GM15510 (cell line): ENCODE measurements around the gene NLGN1.

Source experiments
- POLR2A ChIP-seq: IDR thresholded peaks from 3 replicates; pipeline ENCODE4 v1.6.1; 2011; ENCODE audit warnings: borderline replicate concordance; ENCODE audit not compliant: insufficient read length; ENCODE audit errors: extremely low read depth

NLGN1 gene

GRCh38 chr3:173410436-173410835 lies 12.9 kb downstream of the NLGN1 start:
- no peak for TF ChIP-seq POLR2A

DNA sequence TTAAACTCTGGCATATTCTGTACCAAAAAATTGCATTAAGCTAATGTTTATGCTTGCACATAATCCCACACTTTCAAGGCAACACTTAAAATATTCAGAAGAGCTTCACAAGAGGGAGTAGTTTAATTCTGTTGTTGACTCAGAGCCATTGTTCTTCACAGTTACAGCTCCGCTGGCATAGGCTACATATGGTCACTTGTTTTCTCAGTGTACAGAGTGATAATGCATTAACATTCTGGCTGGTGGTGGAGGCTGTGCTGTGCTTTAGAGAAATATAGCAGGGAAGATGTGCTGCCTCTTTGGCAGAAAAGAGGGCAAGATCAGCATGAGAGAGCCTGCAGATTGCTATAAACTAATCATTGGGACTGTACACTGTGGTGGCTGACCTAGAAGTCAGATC lies 13.3 kb downstream of the NLGN1 start:
- TF ChIP-seq POLR2A: no peak

DNA sequence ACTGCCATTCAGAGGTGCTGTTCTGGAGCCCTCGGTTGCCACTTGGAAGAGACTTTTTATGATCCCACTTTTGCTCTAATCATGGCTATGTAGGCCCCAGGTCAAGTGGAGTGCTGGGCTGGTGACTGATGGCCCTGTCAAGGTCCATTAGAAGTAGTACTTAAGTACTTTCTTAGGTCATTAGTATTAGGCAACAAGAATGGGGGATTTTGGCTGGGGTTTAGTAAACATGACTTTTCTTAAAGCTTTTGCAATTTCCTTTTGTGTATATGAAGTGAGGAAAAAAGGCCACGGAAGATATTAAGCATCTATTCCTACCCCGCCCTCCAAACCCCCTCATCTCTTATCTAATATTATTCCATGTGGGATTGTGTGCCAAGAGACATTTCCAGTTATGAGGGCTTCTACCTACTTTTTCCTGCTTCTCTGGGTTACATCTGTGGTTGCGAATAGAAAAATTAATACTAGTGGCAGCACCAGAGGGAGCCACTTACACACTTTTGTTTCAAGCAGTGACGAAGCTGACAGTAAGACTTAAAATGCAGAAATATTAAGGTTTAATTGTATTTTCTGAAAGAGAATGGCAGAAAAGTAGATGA lies 13.9 kb downstream of the NLGN1 start:
- no peak for TF ChIP-seq POLR2A

- TF ChIP-seq POLR2A: no peak
These were observed 18.5 kb downstream of the NLGN1 start for GRCh38 chr3:173416070-173416469.

- TF ChIP-seq POLR2A: no peak
These were observed 31.5 kb downstream of the NLGN1 start for GRCh38 chr3:173429076-173429475.

DNA sequence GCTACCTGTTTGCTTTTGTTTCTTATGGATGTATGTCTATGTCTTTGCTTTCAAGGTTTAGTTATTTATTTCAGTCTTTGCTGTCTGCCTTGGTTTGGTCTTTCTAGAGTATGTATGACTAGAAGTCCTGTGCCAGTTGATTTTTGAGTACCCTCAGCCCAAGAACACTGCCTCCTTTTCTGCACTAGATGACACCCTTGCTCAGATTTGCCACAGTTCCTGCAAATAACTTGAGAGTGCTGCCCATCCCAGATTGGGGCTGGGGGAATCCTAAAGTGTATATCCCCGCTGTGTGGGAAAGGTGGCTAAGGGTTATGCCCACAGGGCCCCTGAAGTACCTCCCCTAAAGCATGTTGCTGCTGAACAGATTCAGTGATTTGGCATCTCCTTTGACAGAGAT lies 32.0 kb downstream of the NLGN1 start:
- TF ChIP-seq POLR2A: no peak

GRCh38 chr3:173430576-173430975 lies 33.0 kb downstream of the NLGN1 start:
- no peak for TF ChIP-seq POLR2A

GRCh38 chr3:173439004-173439403 lies 41.5 kb downstream of the NLGN1 start:
- no peak for TF ChIP-seq POLR2A

DNA sequence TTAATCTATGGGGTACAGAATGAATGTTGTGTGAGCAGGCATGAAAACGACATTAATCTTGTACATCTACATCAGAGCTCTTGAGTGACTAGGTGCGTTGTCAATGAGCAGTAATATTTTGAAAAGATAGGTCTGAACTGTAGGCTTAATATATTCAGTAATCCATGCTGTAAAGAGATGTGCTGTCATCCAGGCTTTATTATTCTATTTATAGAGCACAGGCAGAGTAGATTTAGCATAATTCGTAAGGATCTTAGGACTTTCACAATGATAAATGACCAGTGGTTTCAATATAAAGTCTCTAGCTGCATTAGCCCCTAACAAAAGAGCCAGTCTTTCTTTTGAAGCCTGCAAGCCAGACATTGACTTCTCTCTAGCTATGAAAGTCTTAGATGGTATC lies 43.0 kb downstream of the NLGN1 start:
- TF ChIP-seq POLR2A: no peak

- no peak for TF ChIP-seq POLR2A
These were observed 65.7 kb downstream of the NLGN1 start for GRCh38 chr3:173463250-173463649.

DNA sequence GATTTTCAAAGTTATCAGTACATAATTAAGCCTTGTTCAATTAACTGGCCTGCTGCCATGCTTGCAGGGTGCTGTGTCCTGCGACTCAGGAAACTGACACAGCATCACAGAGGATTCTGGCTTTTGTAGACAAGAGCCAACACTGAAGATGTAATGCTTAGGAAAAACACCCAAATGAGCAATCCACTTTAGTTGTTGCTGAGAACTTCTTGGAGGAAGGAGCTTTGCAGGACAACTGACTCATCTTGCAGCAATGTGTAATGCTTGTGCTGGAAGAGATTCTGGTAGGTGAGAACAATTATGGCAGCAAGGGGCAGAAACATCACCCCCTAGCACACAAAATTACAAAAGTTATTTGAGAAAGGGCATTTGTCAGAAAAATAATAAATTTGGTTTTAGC lies 67.6 kb downstream of the NLGN1 start:
- no peak for TF ChIP-seq POLR2A

GRCh38 chr3:173465898-173466678 lies 68.5 kb downstream of the NLGN1 start:
- no peak for TF ChIP-seq POLR2A

DNA sequence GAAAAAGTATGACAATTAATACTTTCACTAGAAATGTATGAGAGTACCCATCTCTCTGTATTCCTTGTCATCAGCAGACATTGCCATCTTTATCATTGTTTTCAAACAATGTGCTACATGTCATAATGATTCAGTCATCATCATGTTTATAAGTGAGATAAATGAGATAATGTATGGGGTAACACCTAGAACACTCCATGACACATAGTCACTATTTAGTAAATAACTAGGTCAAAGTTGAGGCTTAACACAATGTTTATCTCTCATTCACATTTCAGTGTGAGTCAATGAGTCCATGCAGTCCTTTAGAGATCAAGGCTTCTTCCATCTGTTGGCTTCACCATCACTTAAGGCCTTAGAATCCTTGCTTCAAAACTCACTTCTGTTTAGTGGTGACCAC lies 70.0 kb downstream of the NLGN1 start:
- no peak for TF ChIP-seq POLR2A

DNA sequence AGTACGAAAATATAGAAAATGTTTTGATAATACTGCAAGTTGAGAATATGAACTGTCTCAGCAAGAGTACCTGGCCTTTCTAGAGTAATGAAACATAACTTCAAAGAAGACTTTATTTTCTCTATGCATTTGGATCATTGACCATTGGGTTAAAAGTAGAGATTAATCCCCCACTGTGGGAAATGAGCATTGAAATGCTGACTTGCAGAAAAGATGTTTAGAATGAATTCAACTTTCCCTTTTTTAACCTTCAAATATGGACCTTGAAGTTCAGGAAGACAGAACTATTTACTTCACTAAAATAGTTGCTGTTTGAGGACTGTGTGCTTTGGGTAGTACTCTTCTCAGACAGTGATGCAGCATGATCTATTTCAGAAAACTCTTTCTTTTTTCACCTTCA lies 75.7 kb downstream of the NLGN1 start:
- no peak for TF ChIP-seq POLR2A

- no peak for TF ChIP-seq POLR2A
These were observed 81.8 kb downstream of the NLGN1 start for GRCh38 chr3:173479301-173479700.

GRCh38 chr3:173501931-173502489 lies 104.5 kb downstream of the NLGN1 start:
- TF ChIP-seq POLR2A: no peak

- no peak for TF ChIP-seq POLR2A
These were observed 105.5 kb downstream of the NLGN1 start for GRCh38 chr3:173502983-173503568.

GRCh38 chr3:173510565-173510964 lies 113.0 kb downstream of the NLGN1 start:
- TF ChIP-seq POLR2A: no peak
